Liver (tissue), 9 donors: ENCODE results near the gene MACROH2A1. TPM values are rescaled to one million over a fixed set of nuclear protein-coding genes. Genes with fewer than 3 reads are reported as not detected.

Source experiments
- DNase-seq: peaks from one replicate; pipeline ENCODE4 v3.0.0-alpha.2; 2017; ENCODE audit warnings: low spot score
- H3K27ac ChIP-seq, 2 donors: one replicate each; pipeline ENCODE4 v1.7.0; 2013; ENCODE audit warnings: inconsistent platforms in 2 of 2, low read length in 2 of 2, control low read depth in 1 of 2, low read depth in 1 of 2, mild to moderate bottlenecking in 1 of 2
- H3K27me3 ChIP-seq, 4 donors: one replicate each; pipeline versions ENCODE4 v1.6.1 to v1.7.0; 2013; ENCODE audit warnings: low read length in 3 of 4, inconsistent platforms in 1 of 4, mild to moderate bottlenecking in 1 of 4, moderate library complexity in 1 of 4; ENCODE audit not compliant: control insufficient read depth in 4 of 4, insufficient read depth in 4 of 4
- H3K36me3 ChIP-seq, 4 donors: one replicate each; pipeline versions ENCODE4 v1.6.1 to v1.7.0; 2013; ENCODE audit warnings: low read length in 3 of 4, mild to moderate bottlenecking in 3 of 4, low read depth in 1 of 4, moderate library complexity in 1 of 4; ENCODE audit not compliant: control insufficient read depth in 4 of 4, insufficient read depth in 3 of 4
- H3K4me1 ChIP-seq, 4 donors: one replicate each; pipeline versions ENCODE4 v1.6.1 to v1.7.0; 2013; ENCODE audit warnings: low read length in 3 of 4, mild to moderate bottlenecking in 3 of 4, moderate library complexity in 1 of 4; ENCODE audit not compliant: control insufficient read depth in 4 of 4, insufficient read depth in 4 of 4
- H3K4me3 ChIP-seq, 3 donors: one replicate each; pipeline versions ENCODE4 v1.6.1 to v1.7.0; 2013; ENCODE audit warnings: low read length in 3 of 3, control low read depth in 1 of 3, low read depth in 1 of 3, mild to moderate bottlenecking in 1 of 3
- H3K9ac ChIP-seq, 2 donors: one replicate each; pipeline ENCODE4 v1.7.0; 2013; ENCODE audit warnings: low read length in 2 of 2, mild to moderate bottlenecking in 2 of 2, moderate library complexity in 2 of 2, control low read depth in 1 of 2, low read depth in 1 of 2
- H3K9me3 ChIP-seq, 4 donors: one replicate each; pipeline versions ENCODE4 v1.6.1 to v1.7.0; 2013; ENCODE audit warnings: low read length in 3 of 4; ENCODE audit not compliant: control insufficient read depth in 4 of 4
- ATF3 ChIP-seq: IDR thresholded peaks from 2 replicates; pipeline ENCODE4 v1.6.1; 2016; ENCODE audit warnings: antibody characterized with exemption
- EGR1 ChIP-seq, 2 donors: IDR thresholded peaks; 2 replicates each; pipeline ENCODE4 v1.6.1; 2016 to 2018; ENCODE audit warnings: antibody characterized with exemption in 2 of 2, low read depth in 2 of 2
- FOXA1 ChIP-seq: IDR thresholded peaks from 2 replicates; pipeline ENCODE4 v1.6.1; 2016; ENCODE audit warnings: antibody characterized with exemption
- FOXA2 ChIP-seq: IDR thresholded peaks from 2 replicates; pipeline ENCODE4 v1.6.1; 2016; ENCODE audit warnings: antibody characterized with exemption
- GABPA ChIP-seq, 2 donors: IDR thresholded peaks in 1 of 2; conservative IDR thresholded peaks in 1 of 2; 2 replicates each; pipeline ENCODE4 v1.6.1; 2016; ENCODE audit warnings: antibody characterized with exemption in 2 of 2, mild to moderate bottlenecking in 1 of 2, moderate library complexity in 1 of 2
- HNF4A ChIP-seq, 2 donors: conservative IDR thresholded peaks; 2 replicates each; pipeline ENCODE4 v1.6.1; 2016; ENCODE audit warnings: antibody characterized with exemption in 2 of 2, mild to moderate bottlenecking in 2 of 2
- HNF4G ChIP-seq: IDR thresholded peaks from 2 replicates; pipeline ENCODE4 v1.6.1; 2016; ENCODE audit warnings: antibody characterized with exemption
- JUND ChIP-seq, 2 donors: IDR thresholded peaks; 2 replicates each; pipeline ENCODE4 v1.6.1; 2016; ENCODE audit warnings: antibody characterized with exemption in 2 of 2
- NR2F2 ChIP-seq: IDR thresholded peaks from 2 replicates; pipeline ENCODE4 v1.6.1; 2016; ENCODE audit warnings: antibody characterized with exemption
- RAD21 ChIP-seq, 2 donors: IDR thresholded peaks; 2 replicates each; pipeline ENCODE4 v1.6.1; 2016; ENCODE audit warnings: antibody characterized with exemption in 2 of 2, mild to moderate bottlenecking in 2 of 2
- REST ChIP-seq: IDR thresholded peaks from 2 replicates; pipeline ENCODE4 v1.6.1; 2016; ENCODE audit warnings: antibody characterized with exemption, mild to moderate bottlenecking
- RXRA ChIP-seq, 2 donors: IDR thresholded peaks; 2 replicates each; pipeline ENCODE4 v1.6.1; 2017 to 2018; ENCODE audit warnings: antibody characterized with exemption in 2 of 2, mild to moderate bottlenecking in 1 of 2
- SP1 ChIP-seq: IDR thresholded peaks from 2 replicates; pipeline ENCODE4 v1.6.1; 2018; ENCODE audit warnings: antibody characterized with exemption, mild to moderate bottlenecking
- TAF1 ChIP-seq: conservative IDR thresholded peaks from 2 replicates; pipeline ENCODE4 v1.6.1; 2016; ENCODE audit warnings: antibody characterized with exemption, mild to moderate bottlenecking
- YY1 ChIP-seq: IDR thresholded peaks from 2 replicates; pipeline ENCODE4 v1.6.1; 2016; ENCODE audit warnings: antibody characterized with exemption, mild to moderate bottlenecking
- WGBS: extraction: QIAGEN DNeasy Blood & Tissue Kit; methylation state at CpG from one replicate; pipeline ENCODE4 v1.1.7; 2013; 5-methylcytosine and 5-hydroxymethylcytosine counted together
- polyA plus RNA-seq, 2 donors: library from polyadenylated mRNA; stranded (reverse) in 1 of 2; unstranded in 1 of 2; fragments of 200-250 nt in 1 of 2; fragments of >200 nt in 1 of 2; fragmentation: Nextera tagmentation in 1 of 2; extraction: Ambion mirVana in 1 of 2; gene quantifications; one replicate each; pipeline versions ENCODE4 v1.2.1 to v1.2.3, GENCODE V29; 2013 to 2015
- total RNA-seq, 2 donors: library from RNA; depleted of rRNA; stranded (reverse); fragments of >200 nt; gene quantifications; one replicate each; pipeline ENCODE4 v1.2.3, GENCODE V29; 2014
- TF ChIP-seq, protein P1 (sequence below): IDR thresholded peaks from 2 replicates; pipeline ENCODE4 v1.6.1; 2016; ENCODE audit warnings: antibody characterized with exemption
- TF ChIP-seq, protein P2 (sequence below): IDR thresholded peaks from 2 replicates; pipeline ENCODE4 v1.6.1; 2016; ENCODE audit warnings: antibody characterized with exemption
- donor health status: healthy.
- donor health status: healthy.
- donor health status: healthy.
- donor health status: healthy.
- donor health status: healthy.

MACROH2A1 gene
- total and polyA plus RNA-seq, 4 donors = 33.7 to 113 (median 62.7) TPM

- no peaks in the 10 kb centered on the region for H3K9me3 ChIP-seq
- no peak overlapping the region for H3K4me3 ChIP-seq
- TF ChIP-seq HNF4G (no peak), SP1 (no peak), YY1 (no peak), FOXA2 (peak; percentile 62), FOXA1 (peak; percentile 16)
- H3K27me3 ChIP-seq = no peaks in the 10 kb centered on the region
- no peak overlapping the region for H3K27ac ChIP-seq
- WGBS = 64% methylated on average over 8 of the region's 8 CpGs
- H3K36me3 ChIP-seq = no peaks in the 10 kb centered on the region
- H3K4me1 ChIP-seq = peaks cover 0 to 14% (median 2%) of the 10 kb centered on the region in 4 donors
- no peak for DNase-seq
- H3K9ac ChIP-seq = no peak overlapping the region
These were observed 75.3 kb downstream of the MACROH2A1 start for GRCh38 chr5:135323701-135324132.

DNA sequence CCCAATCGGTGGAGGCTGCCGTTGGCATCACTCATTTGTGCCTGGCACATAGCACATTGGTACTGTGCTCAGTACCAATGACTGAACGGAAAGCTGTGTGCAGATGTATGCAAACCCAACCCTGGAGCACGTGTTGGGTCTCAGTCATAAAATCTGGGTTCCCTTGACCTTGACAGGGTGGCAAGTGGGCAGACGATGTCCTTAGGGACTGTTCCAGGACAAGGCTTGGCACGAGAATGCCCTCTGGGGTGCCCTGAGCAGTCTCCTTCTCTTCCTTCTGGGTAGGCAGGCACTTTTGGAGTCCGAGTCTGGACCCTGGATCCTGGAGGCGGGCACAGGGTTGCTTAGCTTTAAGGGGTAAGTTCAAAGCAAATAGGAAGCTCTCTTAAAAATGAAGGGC is 75.8 kb downstream of the MACROH2A1 start:
- Histone ChIP-seq H3K27me3 (no peaks in the 10 kb centered on the region), H3K4me3 (no peak overlapping the region), H3K27ac (no peak overlapping the region), H3K9ac (no peak overlapping the region), H3K4me1 (peaks cover 0 to 14% (median 2%) of the 10 kb centered on the region in 4 donors), H3K9me3 (no peaks in the 10 kb centered on the region), H3K36me3 (no peaks in the 10 kb centered on the region)
- WGBS = 90% methylated on average over 8 of the region's 8 CpGs
- TF ChIP-seq TAF1 = no peak
- TF ChIP-seq JUND (IDR thresholded peaks at IDR 0.05) = no peak
- DNase-seq = no peak

- H3K27me3 ChIP-seq = no peaks in the 10 kb centered on the region
- no peak overlapping the region for H3K9ac ChIP-seq
- no peak for DNase-seq
- no peak overlapping the region for H3K4me3 ChIP-seq
- H3K9me3 ChIP-seq = no peaks in the 10 kb centered on the region
- no peaks in the 10 kb centered on the region for H3K36me3 ChIP-seq
- TF ChIP-seq, protein P1, sequence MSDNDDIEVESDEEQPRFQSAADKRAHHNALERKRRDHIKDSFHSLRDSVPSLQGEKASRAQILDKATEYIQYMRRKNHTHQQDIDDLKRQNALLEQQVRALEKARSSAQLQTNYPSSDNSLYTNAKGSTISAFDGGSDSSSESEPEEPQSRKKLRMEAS = no peak
- no peak for TF ChIP-seq EGR1 (IDR thresholded peaks at IDR 0.05; ENCODE audit: low read depth in 2 of 2)
- no peak for TF ChIP-seq ATF3
- peaks cover 0 to 14% (median 2%) of the 10 kb centered on the region in 4 donors for H3K4me1 ChIP-seq
- WGBS = 93% methylated on average over 7 of the region's 7 CpGs
- no peak overlapping the region for H3K27ac ChIP-seq
These were observed 76.3 kb downstream of the MACROH2A1 start for GRCh38 chr5:135322744-135323143.

DNA sequence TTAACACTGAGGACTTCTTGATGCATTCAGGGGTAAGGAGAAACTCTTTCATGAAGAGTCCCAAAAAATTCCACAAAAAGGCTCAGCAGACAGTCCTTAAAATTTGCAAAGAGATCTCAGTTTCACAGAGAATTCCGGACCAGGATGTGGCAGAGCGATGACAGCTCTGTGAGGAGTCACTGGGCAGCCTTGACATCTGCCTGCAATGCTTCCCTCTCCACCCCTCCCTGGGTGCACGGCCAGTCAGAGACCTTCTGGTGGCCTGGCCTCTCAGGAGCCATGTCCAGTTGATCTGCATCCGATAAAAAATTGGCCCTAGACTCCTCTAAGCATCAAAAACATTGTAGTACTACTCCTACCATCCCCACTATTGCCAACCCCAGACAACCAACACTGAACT is 76.8 kb downstream of the MACROH2A1 start:
- no peak overlapping the region for H3K4me3 ChIP-seq
- peaks cover 0 to 14% (median 2%) of the 10 kb centered on the region in 4 donors for H3K4me1 ChIP-seq
- H3K9me3 ChIP-seq = no peaks in the 10 kb centered on the region
- H3K27ac ChIP-seq = no peak overlapping the region
- H3K27me3 ChIP-seq = no peaks in the 10 kb centered on the region
- H3K36me3 ChIP-seq = no peaks in the 10 kb centered on the region
- no peak for DNase-seq
- no peak overlapping the region for H3K9ac ChIP-seq
- WGBS = 94% methylated on average over 4 of the region's 4 CpGs
- TF ChIP-seq NR2F2 = no peak
- TF ChIP-seq FOXA1 = no peak
- TF ChIP-seq SP1 = no peak
- no peak for TF ChIP-seq RXRA (IDR thresholded peaks at IDR 0.05)
- no peak for TF ChIP-seq EGR1 (IDR thresholded peaks at IDR 0.05; ENCODE audit: low read depth in 2 of 2)
- no peak for TF ChIP-seq HNF4A (conservative IDR thresholded peaks at IDR 0.05)
- TF ChIP-seq FOXA2 = no peak
- TF ChIP-seq REST = no peak
- TF ChIP-seq, protein P1 = no peak
- TF ChIP-seq GABPA (IDR thresholded peaks at IDR 0.05 in 1 of 2, conservative IDR thresholded peaks at IDR 0.05 in 1 of 2) = no peak
- no peak for TF ChIP-seq JUND (IDR thresholded peaks at IDR 0.05)
- TF ChIP-seq, protein P2, sequence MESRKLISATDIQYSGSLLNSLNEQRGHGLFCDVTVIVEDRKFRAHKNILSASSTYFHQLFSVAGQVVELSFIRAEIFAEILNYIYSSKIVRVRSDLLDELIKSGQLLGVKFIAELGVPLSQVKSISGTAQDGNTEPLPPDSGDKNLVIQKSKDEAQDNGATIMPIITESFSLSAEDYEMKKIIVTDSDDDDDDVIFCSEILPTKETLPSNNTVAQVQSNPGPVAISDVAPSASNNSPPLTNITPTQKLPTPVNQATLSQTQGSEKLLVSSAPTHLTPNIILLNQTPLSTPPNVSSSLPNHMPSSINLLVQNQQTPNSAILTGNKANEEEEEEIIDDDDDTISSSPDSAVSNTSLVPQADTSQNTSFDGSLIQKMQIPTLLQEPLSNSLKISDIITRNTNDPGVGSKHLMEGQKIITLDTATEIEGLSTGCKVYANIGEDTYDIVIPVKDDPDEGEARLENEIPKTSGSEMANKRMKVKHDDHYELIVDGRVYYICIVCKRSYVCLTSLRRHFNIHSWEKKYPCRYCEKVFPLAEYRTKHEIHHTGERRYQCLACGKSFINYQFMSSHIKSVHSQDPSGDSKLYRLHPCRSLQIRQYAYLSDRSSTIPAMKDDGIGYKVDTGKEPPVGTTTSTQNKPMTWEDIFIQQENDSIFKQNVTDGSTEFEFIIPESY = no peak
- no peak for TF ChIP-seq RAD21 (IDR thresholded peaks at IDR 0.05)
- TF ChIP-seq YY1 = no peak
